ENCODE results near the gene IGDCC3. TPM values are rescaled to one million over a fixed set of nuclear protein-coding genes. Genes with fewer than 3 reads are reported as not detected.
"Not testable (repeated sequence)": the region's sequence is repeated elsewhere in the genome, so short reads cannot be mapped to it uniquely, and the experiment has no call there.

The IGDCC3 gene
- total RNA-seq, 1 donor from 2014 or later, result not detected

DNA sequence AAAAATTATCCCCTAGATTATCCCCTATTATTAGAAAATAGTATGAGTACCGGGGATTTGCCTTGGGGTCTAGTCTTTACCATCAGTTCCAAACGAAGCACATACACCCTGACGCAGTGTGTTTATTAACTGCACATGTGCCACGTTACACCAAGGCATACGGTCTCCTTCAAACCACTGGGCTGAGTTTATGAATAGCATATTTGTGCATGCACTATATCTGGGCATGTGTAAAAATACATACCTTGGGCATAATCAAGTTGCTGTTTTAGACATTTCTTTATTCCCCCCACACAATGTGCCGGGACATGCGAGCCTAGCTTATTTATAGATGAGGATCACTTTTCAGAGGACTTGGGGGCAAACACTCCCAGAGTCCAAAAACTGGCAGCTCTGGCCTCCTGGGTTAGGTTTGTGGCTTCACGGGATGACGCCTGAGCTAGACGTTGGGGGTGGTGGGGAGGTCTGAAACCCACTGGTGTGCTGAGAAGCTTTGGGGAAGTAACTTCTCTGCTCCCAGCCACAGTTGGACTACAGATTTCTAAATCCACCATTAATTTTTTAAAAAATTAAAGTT is 28.7 kb upstream of the IGDCC3 start:
- DNase-seq (ENCODE audit: low read depth, low spot score), result no peak

DNA sequence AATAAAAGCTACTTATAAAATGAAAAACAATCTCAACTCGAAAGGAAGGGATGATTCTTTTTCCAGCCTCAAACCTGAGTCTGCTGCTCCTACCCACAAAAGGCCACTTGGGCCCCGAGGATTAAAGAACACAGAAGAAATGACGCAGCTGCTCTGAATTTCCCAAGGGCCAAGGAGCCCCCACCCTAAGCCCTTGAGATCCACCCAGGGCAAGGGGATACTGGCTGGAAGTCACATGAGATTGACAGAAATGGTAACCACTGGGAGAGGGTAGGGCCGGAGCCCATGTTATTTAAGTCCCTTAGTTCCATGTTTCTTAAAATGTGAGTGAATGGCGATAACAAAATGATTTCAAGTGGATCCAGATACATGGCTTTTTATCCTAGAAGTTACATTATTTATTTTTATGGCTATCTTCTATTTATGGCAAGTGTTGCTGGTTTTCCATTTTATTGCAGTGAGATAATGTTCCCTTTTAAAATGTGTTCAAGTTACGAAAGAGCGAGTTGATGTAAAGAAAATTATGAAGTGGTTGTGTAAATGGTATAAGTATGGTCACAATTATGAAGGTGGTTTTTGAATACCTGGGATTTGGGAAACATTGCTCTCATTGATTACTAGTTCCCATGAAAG is 28.1 kb upstream of the IGDCC3 start:
- no peak for DNase-seq (ENCODE audit: low read depth, low spot score)

DNA sequence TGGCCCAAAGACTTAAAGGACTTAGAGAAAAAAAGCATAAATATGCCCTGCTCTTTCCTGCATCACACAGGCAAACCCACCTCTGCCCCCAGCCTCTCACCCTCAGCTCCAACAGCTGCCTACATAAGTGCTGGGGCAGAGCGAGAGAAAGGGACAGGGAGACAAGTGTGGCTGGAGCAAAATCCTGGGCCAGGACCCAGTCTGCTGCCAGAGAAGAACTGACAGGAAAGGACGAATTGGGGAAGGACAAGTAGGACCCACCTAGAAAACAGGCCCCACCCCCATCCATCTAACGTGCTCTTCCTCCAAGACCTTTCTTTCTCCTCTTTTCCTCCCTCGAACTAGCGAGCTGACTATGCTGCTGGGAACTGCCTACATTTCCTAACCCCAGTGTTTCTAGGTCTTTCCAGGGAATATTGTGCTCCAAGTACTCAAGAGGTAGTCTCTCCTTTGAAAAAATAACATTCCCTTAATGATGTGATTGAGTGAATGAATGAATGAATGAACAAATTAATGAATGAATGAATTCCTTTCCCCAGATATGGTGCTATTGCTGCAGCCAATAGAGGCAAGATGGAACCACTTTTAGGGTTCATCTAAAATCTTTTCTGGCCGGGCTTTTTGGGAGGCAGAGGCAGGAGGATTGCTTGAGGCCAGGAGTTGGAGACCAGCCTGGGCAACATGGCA is 26.5 kb upstream of the IGDCC3 start:
- DNase-seq (ENCODE audit: low read depth, low spot score), result no peak

GRCh38 chr15:65402961-65403360 is 25.2 kb upstream of the IGDCC3 start:
- no peak for DNase-seq (ENCODE audit: low read depth, low spot score)

DNA sequence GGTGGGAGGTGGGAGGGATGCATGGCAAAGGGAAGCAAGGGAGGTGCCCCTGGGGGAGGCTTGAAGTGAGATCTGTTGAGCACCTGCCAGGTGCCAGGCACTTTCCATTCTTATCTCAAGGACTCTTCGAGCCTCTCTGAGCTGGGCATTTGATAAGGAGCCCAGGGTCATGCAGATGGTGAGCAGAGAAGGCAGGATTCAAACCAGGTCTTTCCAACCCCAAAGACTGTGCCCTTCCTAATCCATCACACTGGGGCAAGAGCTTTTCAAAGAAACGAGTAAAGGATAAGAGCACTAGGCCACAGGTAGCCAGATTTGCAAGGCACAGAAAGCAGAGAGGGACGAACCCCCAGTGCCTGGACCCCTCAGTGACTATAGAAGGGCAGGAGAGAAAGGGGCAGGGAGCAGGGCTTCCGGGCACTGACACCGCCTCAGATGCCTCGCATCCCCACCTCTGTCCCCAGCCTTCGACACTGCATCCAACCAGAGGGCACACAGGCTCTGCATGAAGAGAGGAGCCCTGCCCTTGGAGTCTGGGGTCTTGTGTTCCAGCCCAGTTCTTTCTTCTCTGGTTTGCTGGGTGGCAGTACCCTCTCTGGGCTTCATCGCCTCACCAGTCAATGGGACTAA is 23.9 kb upstream of the IGDCC3 start:
- no peak for DNase-seq (ENCODE audit: low read depth, low spot score)

DNA sequence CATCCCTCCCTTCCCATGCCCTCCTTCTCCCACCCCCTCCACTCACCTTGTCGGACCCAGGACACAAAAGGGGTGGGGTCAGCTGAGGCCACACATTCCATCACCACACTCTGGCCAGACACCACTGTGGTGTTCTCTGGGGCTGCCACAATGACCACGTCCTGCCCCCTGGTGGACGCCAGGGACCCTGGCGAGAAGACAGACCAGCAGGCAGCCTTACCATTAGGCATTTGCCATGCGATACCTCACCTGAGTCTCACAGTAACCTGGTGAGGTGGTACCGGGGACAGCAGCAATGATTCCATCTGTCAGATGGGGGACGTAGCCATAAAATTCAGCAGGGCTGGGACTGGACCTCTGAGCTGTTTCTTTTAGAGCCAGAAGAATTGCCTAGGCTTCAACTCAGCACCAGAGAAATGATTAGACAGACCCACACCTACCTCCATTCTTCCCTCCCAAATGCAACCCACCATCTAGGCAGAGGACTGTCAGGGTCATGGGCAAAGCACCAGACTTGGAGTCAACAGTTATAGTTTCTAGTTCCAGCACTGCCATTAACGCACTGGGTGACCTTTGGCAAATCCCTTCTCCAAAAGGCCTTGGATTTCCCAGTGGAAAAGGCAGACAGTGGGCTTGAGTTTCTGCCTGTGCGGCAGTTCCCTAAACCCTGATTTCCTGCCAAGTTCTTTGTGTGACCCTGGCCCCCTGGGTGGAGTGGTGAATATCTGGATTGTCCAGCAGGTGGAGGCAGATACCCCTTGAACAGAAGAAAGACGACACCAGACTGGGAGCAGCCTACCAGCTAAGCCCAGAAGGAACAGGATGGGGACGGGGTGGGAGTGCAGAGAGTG is 23.2 kb upstream of the IGDCC3 start:
- peak; percentile 22 for DNase-seq (ENCODE audit: low read depth, low spot score)

DNA sequence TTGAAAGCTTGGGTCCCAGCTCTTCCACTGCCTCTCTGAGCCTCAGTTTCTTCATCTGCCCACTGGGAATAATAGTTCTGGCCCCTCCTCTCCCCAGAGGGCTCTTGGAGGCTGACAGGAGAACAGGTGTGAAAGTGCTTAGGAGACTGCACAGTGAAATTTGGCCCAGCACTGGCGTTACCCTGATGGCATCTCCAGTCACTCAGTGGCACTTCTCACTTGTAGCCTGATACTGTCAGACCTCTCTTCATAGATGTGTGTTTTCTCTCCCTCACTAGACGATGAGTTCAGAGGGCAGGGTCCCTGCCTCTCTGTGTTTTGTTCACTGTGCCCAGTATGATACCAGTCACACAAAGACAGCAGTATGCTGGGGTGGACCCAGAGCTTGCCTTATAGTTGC is 22.2 kb upstream of the IGDCC3 start:
- DNase-seq (ENCODE audit: low read depth, low spot score), result no peak

DNA sequence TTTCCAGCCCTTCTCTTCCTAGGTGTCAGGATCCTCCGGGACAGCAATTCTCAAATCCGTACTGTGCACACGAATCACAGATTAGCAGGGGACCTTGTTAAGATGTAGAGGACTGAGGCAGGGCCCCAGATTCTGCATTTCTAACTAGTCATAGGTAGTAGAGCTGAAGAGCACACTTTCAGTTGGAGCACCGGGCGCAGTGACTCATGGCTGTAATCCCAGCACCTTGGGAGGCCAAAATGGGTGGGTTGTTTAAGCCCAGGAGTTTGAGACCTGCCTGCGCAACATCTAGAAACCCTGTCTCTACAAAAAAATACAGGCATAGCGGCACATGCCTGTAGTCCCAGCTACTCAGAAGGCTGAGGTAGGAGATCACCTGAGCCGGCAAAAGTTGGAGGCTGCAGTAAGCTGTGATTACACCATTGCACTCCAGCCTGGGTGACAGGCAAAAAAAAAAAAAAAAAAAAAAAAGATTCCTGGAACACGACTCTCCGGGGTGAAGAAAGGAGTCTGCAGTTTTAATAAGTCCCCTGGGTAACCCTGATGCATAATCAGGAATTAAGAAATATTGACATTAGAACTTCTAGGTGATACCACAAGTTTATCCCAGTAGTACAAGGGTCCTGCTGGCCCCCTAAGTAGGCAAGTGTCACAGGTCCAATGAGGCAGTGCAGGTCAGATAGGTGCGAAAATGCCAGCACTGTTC is 21.4 kb upstream of the IGDCC3 start:
- no peak for DNase-seq (ENCODE audit: low read depth, low spot score)

DNA sequence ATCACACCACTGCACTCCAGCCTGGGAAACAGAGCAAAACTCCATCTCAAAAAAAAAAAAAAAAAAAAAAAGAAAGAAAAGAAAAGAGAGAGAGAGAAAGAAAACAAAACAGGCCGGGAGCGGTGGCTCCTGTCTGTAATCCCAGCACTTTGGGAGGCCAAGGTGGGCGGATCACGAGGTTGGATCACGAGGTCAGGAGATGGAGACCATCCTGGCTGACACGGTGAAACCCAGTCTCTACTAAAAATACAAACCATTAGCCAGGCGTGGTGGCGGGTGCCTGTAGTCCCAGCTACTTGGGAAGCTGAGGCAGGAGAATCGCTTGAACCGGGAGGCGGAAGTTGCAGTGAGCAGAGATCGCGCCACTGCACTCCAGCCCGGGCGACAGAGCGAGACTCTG is 20.7 kb upstream of the IGDCC3 start:
- not testable (repeated sequence) for DNase-seq (ENCODE audit: low read depth, low spot score)

DNA sequence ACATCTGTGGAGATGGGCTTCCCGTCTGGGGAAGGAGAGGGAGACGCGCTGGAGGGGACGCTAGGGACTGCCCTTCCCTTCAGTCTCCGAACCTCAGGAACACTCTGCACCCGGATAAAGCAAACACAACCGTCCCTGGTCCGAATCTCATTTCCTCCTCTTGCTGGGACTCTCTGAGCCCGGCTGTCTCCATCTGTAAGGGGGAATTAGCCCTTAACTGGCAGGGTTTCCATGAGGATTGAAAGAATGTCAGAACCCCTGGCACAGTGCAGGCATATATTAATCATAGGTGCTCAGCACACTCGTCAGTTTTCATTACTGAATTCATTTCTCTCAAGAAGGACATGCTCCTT is 19.1 kb upstream of the IGDCC3 start:
- DNase-seq (ENCODE audit: low read depth, low spot score), result no peak

DNA sequence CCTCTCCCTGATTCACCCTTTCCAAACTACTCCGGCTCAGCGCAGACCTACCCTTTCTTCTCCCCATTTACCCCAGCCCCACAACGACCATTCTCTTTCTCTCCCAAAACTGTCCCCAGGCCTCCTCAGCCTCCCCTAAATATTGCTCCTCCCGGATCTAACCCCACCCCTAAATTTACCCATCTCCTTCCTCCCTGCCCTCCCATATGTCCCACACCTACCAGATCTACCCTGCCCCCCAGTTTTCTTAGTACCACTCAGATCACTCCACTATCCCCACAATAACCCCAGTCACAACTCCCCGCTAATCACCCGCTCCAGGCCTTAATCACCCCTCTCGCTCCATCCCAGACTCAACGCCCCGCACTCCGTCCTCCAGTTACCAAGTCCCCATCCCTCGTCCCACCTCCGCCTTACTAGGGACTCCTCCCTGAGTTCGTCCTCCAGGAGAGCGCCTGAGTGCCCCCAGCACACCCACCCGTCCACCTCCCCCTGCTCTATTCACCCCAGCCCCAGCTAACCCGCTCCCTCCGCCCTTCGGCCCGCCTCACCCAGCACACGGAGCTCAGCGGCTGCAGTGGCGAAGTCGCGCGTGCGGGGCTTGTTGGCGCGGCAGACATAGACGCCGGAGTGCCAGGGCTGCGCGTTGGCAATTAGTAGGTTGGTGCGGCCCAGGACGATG is 18.6 kb upstream of the IGDCC3 start:
- no peak for DNase-seq (ENCODE audit: low read depth, low spot score)

- no peak for DNase-seq (ENCODE audit: low read depth, low spot score)
These were observed 17.9 kb upstream of the IGDCC3 start for GRCh38 chr15:65395567-65396202.

DNA sequence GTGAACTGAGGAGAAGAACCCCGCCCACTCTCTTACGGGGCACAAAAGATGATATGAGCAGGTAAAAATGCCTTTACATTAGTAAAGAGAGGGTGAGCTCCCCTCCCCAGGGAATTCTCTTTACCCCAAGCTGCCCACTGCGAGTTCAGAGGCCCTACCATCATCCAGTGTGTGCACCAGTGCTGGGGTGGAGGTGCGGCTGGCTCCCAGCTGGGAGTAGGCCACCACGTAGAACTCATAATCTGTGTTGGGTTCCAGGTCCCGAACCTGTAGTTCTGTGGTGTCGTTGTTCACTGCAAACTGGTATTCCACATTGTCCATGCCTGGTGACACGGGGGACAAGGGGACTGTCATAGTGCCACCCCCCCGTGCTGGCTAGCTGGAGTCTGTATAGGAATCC is 17.1 kb upstream of the IGDCC3 start:
- DNase-seq (ENCODE audit: low read depth, low spot score), result no peak

GRCh38 chr15:65394280-65394789 is 16.5 kb upstream of the IGDCC3 start:
- DNase-seq (ENCODE audit: low read depth, low spot score), result no peak

GRCh38 chr15:65393557-65393956 is 15.8 kb upstream of the IGDCC3 start:
- DNase-seq (ENCODE audit: low read depth, low spot score), result no peak

DNA sequence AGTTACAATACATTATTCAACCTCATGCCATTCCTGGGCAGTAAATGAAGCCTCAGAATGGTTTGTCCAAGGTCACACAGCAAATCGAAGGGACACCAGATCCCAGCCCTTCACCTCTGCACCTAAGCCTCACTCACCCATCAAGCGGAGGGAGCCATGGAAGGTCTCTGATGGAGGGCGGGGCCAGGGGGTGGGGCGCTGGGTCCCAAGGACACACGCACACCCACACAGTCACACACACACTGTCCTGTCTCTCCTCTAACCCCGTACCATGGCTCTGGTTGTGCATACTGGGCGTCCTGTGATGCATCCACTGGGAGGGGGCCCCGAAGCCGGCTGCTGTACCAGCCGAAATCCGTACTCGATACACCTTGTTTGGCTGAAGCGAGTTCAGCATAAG is 15.3 kb upstream of the IGDCC3 start:
- no peak for DNase-seq (ENCODE audit: low read depth, low spot score)

DNA sequence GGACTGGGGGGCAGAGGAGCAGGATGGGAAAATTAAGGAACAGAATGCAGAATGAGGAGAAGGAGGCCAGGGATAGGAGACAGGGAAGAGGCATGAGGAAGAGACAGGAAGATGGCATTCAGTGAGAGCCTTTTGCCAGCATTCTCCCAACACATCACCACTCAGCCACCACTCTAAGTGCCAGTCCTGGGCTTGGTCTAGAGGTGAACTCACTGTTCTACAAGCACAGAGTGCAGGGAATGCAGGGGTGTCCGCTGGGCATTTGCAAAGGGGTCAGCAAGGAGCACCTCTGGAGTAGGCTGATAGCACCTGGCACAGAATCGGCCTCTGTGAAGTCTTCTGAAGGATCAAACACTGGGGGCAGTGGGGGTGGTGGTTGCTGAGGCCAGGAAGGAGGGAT is 14.6 kb upstream of the IGDCC3 start:
- DNase-seq (ENCODE audit: low read depth, low spot score), result no peak

- no peak for DNase-seq (ENCODE audit: low read depth, low spot score)
These were observed 13.9 kb upstream of the IGDCC3 start for GRCh38 chr15:65391732-65392131.

- DNase-seq (ENCODE audit: low read depth, low spot score), result no peak
These were observed 12.6 kb upstream of the IGDCC3 start for GRCh38 chr15:65390447-65390846.

DNA sequence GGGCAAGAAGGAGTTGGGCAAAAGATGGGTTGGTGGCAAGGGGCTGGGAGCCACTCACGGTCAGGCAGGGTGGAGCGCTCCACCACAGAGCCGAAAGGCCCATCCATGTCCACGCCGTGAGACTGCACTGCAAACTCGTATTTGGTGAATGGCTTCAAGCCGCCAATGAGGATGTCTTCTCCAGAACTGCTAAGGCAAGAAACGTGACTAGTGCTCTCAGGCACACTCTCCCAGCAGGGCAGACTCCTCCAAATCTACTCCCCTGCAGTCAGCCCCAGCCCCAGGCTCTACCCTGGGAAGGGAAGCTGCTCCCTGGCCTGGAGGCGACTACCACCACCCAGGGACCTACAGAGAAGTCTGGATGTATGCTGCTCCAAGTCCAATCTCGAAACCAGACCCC is 11.4 kb upstream of the IGDCC3 start:
- DNase-seq (ENCODE audit: low read depth, low spot score), result no peak
